ENCODE measurements around the gene QKI. TPM values are rescaled to one million over a fixed set of nuclear protein-coding genes. Genes with fewer than 3 reads are reported as not detected.

QKI gene
- total and polyA plus RNA-seq, 2 of the 8 experiments (the other 6 are each of a cell fraction or from before 2014, with no cell fraction given): 181 to 183 TPM

DNA sequence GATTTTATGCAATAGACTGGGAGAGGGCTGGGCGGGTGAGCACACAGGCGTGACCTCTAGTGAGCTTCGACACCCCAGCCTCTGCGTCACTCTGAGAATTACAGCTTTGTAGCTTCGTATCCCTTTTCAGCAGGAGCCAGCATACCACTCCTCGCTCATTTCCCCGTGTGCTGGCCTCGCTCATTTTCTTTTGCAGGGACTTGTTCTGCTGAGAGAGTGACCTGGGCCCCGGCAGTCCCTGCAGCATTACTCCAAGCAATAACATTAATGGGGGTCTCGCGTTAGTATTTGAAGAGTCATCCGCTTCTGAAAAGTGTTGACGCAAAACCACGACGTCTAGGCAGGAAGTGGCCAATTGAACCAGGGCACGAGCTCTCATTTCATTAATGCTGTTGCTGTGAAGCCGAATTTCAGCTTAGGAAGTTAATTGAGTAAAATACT, 193.7 kb downstream of the QKI start (continued):
- TF ChIP-seq CEBPB (IDR thresholded peaks at IDR 0.05; ENCODE audit: low read depth, low read length): no peak
